ENCODE data around the gene VWA3A.

- no peak for TF ChIP-seq HDGF (IDR thresholded peaks at IDR 0.05; ENCODE audit: borderline replicate concordance)
- TF ChIP-seq SP1 (IDR thresholded peaks at IDR 0.05): no peak
- TF ChIP-seq SUZ12 (IDR thresholded peaks at IDR 0.05): no peak
- TF ChIP-seq TARDBP (IDR thresholded peaks at IDR 0.05): no peak
- no peak for TF ChIP-seq FOXM1 (IDR thresholded peaks at IDR 0.05; ENCODE audit: borderline replicate concordance)
- no peak for TF ChIP-seq NFRKB (IDR thresholded peaks at IDR 0.05)
- no peak for TF ChIP-seq FOXK2 (IDR thresholded peaks at IDR 0.05)
These were observed 79.6 kb downstream of the VWA3A start for GRCh38 chr16:22171953-22172352.
